GM10248 (cell line): ENCODE results near the gene ABLIM1.

Experiments
- CTCF ChIA-PET: fragments of 300-600 bp; sonication (Branson Sonifier 250); formaldehyde crosslinking; extraction: SDS; loops from one replicate; lab custom pipeline; 2021; ENCODE audit warnings: antibody characterized with exemption; lab: Yijun Ruan, JAX
- POLR2A ChIA-PET: fragments of 350-650 bp; sonication (Branson Sonifier 250); formaldehyde crosslinking; extraction: SDS; loops from one replicate; lab custom pipeline; 2020; ENCODE audit warnings: antibody characterized with exemption; lab: Yijun Ruan, JAX
- DNase-seq: peaks from one replicate; pipeline ENCODE4 v3.0.0; 2012; ENCODE audit errors: extremely low spot score
- CTCF ChIP-seq: IDR thresholded peaks from 2 replicates; pipeline ENCODE4 v1.5.1; 2012; ENCODE audit warnings: mild to moderate bottlenecking, low read depth; ENCODE audit errors: extremely low read depth, missing control alignments, control extremely low read depth

The ABLIM1 gene

GRCh38 chr10:114444819-114445218, 213.3 kb downstream of the ABLIM1 start:
- no peak for TF ChIP-seq CTCF
- CTCF ChIA-PET, result no interaction called here
- POLR2A ChIA-PET, result no interaction called here
- DNase-seq, result no peak

- POLR2A ChIA-PET, result no interaction called here
- DNase-seq, result no peak
- TF ChIP-seq CTCF, result no peak
- CTCF ChIA-PET, result interaction anchor here (0.9 to 1.5 kb wide), 4 partner anchors 9 to 138 kb away, joined by 3 to 4 read pairs (median 4); no protein-coding TSS in a partner anchor
Measured at GRCh38 chr10:114442091-114442630, 215.9 kb downstream of the ABLIM1 start.

- no peak for TF ChIP-seq CTCF
- POLR2A ChIA-PET, result no interaction called here
- CTCF ChIA-PET, result interaction anchor here (1.0 to 1.5 kb wide), 3 partner anchors 8 to 137 kb away, joined by 4 read pairs; no protein-coding TSS in a partner anchor
- no peak for DNase-seq
Measured at GRCh38 chr10:114441107-114441506, 217.0 kb downstream of the ABLIM1 start.

- ChIA-PET POLR2A (no interaction called here), CTCF (interaction anchor here (0.9 to 2.4 kb wide), 9 partner anchors 10 to 134 kb away, joined by 3 to 25 read pairs (median 3); no protein-coding TSS in a partner anchor)
- peak; percentile 22 for TF ChIP-seq CTCF
- DNase-seq, result peak; percentile 40
Measured at GRCh38 chr10:114437473-114438292, 220.4 kb downstream of the ABLIM1 start.

GRCh38 chr10:114436941-114437340, 221.1 kb downstream of the ABLIM1 start:
- TF ChIP-seq CTCF, result no peak
- CTCF ChIA-PET, result interaction anchor here (1.6 to 3.8 kb wide), 3 partner anchors 17 to 133 kb away, joined by 3 to 22 read pairs (median 4); no protein-coding TSS in a partner anchor
- POLR2A ChIA-PET, result no interaction called here
- DNase-seq, result no peak

- TF ChIP-seq CTCF, result no peak
- DNase-seq, result no peak
- POLR2A ChIA-PET, result no interaction called here
- CTCF ChIA-PET, result interaction anchor here (1.1 to 2.0 kb wide), 4 partner anchors 9 to 129 kb away, joined by 3 to 10 read pairs (median 4); no protein-coding TSS in a partner anchor
Measured at GRCh38 chr10:114432566-114433093, 225.4 kb downstream of the ABLIM1 start.
